ENCODE measurements around the gene PHF11. TPM values are rescaled to one million over a fixed set of nuclear protein-coding genes. Genes with fewer than 3 reads are reported as not detected.
"Not testable (repeated sequence)": the region's sequence is repeated elsewhere in the genome, so short reads cannot be mapped to it uniquely, and the experiment has no call there.

The PHF11 gene
- 67.8 TPM for total RNA-seq

GRCh38 chr13:49495783-49496762, at the start of gene PHF11:
PHF11 (plus strand) TSS chr13:49495953; CDS start chr13:49496002, 49 bp downstream.
- DNase-seq (ENCODE audit: low spot score), result peak; percentile 84

DNA sequence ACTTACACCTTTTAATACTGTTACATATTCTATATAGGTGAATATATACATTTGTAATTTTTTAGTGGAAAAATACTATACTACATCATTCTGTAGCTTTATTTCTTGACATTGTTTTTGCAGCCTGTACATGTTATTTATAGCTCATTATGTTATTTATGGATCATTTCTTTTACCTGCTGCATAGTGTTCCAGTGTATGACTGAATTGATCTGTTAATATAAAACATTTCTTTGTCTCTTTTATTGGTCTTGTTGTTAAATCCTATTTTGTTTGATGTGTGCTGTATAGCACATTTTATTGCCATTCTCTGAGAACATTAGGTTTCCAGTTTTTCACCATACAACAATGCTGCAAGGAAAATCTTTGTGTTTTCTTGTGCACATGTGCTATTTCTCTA, 49.3 kb upstream of the PHF11 start:
- no peak for DNase-seq (ENCODE audit: low spot score)

DNA sequence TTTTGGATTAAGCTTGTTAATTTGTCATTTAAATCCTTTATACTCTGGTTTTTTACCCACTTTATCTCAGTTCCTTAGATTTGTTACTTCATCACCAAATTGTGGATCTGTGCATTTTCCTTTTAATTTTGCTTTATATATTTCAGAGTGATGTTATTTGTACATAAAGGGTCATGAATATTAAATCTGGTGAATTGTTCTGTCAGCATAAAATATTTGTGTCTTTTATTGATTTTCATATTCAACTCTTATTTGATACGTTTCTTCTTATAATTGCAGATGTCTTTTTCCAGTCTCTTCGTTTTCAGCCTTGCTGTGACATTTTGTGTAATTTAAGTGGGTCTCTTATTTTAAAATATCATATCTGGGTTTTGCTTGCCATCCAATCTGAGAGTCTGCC, 47.0 kb upstream of the PHF11 start:
- no peak for DNase-seq (ENCODE audit: low spot score)

DNA sequence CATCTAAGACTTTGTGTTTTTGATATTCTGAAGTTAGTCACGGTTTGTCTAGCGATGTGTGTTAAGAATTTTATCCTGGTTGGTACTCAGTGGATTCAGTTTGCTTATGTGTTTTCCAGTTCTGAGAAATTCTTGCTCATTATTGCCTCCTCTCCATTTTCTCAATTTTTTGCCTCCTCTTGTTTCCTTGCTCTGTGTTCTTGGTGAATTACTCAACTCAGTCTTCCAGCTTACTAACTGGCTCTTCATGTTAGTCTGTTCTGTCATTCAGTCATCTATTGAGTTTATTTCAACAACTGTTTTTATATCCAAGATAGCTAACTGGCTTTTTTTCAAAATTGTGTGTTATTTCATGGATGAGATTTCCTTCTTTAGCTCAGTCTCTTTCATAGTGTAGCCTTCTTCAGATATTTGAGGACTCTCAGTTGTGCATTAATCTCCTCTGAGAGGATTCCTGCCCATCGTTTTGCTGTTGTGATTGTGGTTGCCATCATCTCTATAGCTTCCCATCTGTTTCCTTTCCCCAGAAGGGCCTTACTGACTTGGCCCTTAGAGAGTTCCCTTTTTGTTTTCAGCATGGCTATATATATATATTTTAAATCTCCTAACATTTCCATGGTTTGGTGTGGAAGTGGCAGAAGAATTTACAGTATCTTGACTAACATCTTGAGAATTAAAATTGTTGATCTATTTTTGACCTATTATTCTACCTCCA, 45.5 kb upstream of the PHF11 start:
- DNase-seq (ENCODE audit: low spot score), result no peak

- DNase-seq (ENCODE audit: low spot score), result no peak
Measured at GRCh38 chr13:49452725-49453457, 42.9 kb upstream of the PHF11 start.

GRCh38 chr13:49453465-49453864, 42.3 kb upstream of the PHF11 start:
- DNase-seq (ENCODE audit: low spot score), result no peak

GRCh38 chr13:49454388-49455006, 41.3 kb upstream of the PHF11 start:
- no peak for DNase-seq (ENCODE audit: low spot score)

- no peak for DNase-seq (ENCODE audit: low spot score)
Measured at GRCh38 chr13:49455007-49455398, 40.8 kb upstream of the PHF11 start.

DNA sequence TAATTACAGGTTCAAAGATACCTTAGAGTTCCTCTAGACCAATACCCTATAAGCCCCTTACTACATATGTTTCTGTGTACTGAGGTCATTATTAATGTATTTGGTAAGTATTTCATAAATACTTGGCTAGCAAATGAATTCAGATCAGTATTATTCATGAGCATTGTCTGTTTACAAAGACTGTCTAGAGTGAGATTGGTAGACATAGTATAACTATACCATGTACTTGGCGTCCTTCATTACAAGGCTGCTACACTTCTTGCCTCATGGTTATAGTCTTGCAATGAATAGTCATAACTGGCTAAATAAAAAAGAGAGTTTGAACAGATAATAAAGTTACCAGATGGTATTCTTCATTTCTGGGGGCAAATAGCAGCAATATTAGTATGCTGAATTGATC, 39.6 kb upstream of the PHF11 start:
- DNase-seq (ENCODE audit: low spot score), result no peak

GRCh38 chr13:49457221-49457620, 38.5 kb upstream of the PHF11 start:
- DNase-seq (ENCODE audit: low spot score), result no peak

DNA sequence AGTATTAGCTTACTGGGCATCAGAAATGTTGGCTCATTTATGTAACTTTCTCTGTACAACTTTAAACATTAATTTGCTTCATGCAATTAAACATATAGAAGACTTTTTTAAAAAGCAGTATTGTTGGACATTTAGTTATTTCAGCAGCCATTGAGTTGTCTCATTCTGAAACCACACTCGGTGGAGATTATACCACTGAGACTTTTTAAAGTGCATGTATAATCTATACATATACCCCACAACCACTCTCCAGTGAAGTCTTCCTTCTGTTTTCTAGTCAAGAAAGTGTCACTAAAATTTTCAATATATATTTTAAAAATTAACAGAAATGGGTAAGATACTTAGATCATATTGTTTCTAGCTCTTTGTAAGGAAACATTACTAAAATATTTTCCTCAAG, 36.2 kb upstream of the PHF11 start:
- no peak for DNase-seq (ENCODE audit: low spot score)

GRCh38 chr13:49464085-49464484, 31.7 kb upstream of the PHF11 start:
- DNase-seq (ENCODE audit: low spot score), result no peak

- no peak for DNase-seq (ENCODE audit: low spot score)
Measured at GRCh38 chr13:49464621-49465325, 31.0 kb upstream of the PHF11 start.

DNA sequence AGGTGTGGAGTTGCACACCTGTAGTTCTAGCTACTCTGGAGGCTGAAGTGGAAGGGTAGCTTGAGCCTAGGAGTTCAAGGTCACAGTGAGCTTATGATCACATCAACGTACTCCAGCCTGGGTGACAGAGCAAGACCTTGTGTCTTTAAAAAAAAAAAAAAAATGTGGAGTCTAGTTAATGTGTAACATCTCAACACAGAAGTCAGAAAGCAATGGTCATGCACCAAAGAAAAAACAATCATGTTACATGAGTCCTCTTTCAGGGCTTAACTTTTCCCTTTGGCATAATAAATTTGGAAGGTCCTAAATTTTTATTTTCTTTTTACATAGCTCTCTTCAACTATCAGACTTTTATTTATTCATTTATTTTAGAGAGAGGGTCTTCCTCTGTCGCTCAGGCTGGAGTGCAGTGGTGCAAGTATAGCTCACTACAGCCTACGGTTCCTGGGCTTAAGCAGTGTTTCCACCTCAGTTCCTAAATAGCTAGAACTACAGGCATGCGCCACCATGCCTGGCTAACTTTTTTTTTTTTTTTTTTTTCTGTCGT, 29.4 kb upstream of the PHF11 start:
- DNase-seq (ENCODE audit: low spot score), result no peak

DNA sequence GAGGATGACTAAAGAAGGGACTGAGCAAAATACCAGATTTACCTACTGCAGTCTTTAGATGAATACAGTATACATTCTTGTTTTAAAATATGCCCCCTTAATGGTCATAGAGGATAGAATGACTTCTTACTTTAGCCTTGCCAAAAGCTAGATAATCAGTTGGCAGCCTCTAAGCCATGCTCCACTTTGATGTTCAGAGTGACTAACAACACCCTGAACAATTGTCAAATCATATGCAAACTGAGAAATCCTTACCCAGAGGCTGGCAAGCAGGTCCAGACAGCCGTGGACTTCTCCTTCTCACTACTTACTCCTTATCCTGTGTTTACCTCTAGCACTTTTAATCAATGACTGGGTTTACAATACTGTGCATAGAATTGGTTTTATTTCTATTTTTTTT, 23.6 kb upstream of the PHF11 start:
- DNase-seq (ENCODE audit: low spot score), result no peak

GRCh38 chr13:49476529-49476928, 19.2 kb upstream of the PHF11 start:
- no peak for DNase-seq (ENCODE audit: low spot score)

GRCh38 chr13:49481788-49482187, 14.0 kb upstream of the PHF11 start:
- no peak for DNase-seq (ENCODE audit: low spot score)

DNA sequence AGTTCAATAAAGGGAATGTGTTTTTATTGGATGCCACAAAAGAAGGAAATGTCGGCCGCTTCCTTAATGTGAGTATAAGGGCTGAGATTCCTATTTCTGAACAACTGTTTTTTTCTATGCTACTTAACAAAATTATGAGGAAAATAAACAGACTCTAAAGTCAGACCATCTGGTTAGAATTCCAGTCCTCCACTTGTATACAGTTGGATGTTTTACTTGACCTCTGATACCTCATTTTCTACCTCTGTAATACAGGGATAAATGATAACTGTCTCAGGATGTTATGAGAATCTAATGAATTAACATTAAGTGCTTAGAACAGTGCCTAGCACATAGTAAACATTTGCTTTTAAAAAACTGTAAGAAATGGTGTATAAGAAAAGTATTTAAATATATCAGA, 7.2 kb upstream of the PHF11 start:
- DNase-seq (ENCODE audit: low spot score), result no peak

- no peak for DNase-seq (ENCODE audit: low spot score)
Measured at GRCh38 chr13:49494645-49495044, 1.1 kb upstream of the PHF11 start.

DNA sequence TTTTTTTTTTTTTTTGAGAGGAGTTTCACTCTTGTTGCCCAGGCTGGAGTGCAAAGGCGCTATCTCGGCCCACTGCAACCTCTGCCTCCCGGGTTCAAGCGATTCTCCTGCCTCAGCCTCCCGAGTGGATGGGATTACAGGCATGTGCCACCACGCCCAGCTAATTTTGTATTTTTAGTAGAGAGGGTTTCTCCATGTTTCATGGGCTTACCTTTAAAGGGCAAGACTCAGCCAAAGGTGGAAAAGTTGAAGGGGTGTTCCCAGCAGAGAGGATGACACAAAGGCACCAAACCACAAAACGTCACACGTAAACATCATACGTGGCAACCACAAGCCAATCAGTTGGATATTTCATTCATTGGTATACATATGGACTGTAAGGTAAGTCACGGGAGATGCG, 1.1 kb downstream of the PHF11 start:
- DNase-seq (ENCODE audit: low spot score), result not testable (repeated sequence)

GRCh38 chr13:49497272-49497671, 1.5 kb downstream of the PHF11 start:
- DNase-seq (ENCODE audit: low spot score), result no peak
